Chondrocyte (in vitro differentiated cells): ENCODE results near the gene TENM3. TPM values are rescaled to one million over a fixed set of nuclear protein-coding genes. Genes with fewer than 3 reads are reported as not detected.

Experiments
- DNase-seq: peaks from one replicate; pipeline ENCODE4 v3.0.0; 2021; ENCODE audit warnings: mixed read lengths, low spot score
- H3K27ac Mint-ChIP-seq: one replicate; pipeline ENCODE4 v1.8.0; 2021; ENCODE audit warnings: mild to moderate bottlenecking, moderate library complexity, mixed read lengths; ENCODE audit not compliant: unreplicated experiment
- H3K27me3 Mint-ChIP-seq: 2 replicates; pipeline ENCODE4 v1.8.0; 2021; ENCODE audit warnings: low read depth, mixed read lengths
- H3K36me3 Mint-ChIP-seq: 2 replicates; pipeline ENCODE4 v1.8.0; 2021; ENCODE audit warnings: low read depth, mixed read lengths
- H3K4me1 Mint-ChIP-seq: 2 replicates; pipeline ENCODE4 v1.8.0; 2021; ENCODE audit warnings: low read depth, mild to moderate bottlenecking, mixed read lengths
- H3K4me3 Mint-ChIP-seq: one replicate; pipeline ENCODE4 v1.8.0; 2021; ENCODE audit warnings: mild to moderate bottlenecking, moderate library complexity, mixed read lengths; ENCODE audit not compliant: unreplicated experiment
- H3K9me3 Mint-ChIP-seq: 2 replicates; pipeline ENCODE4 v1.8.0; 2021; ENCODE audit warnings: low read depth, mixed read lengths
- total RNA-seq: library from RNA; stranded (reverse); gene quantifications from 3 replicates; pipeline ENCODE4 v1.2.1, GENCODE V29; 2021
- TF ChIP-seq, protein P1 (sequence below): fragments of 200-600 bp; sonication (generic); IDR thresholded peaks from 2 replicates; pipeline ENCODE4 v1.5.0; 2021; ENCODE audit warnings: antibody characterized with exemption, mild to moderate bottlenecking, moderate library complexity

The TENM3 gene
- total RNA-seq, 1 donor from 2014 or later, result 87.6 TPM

DNA sequence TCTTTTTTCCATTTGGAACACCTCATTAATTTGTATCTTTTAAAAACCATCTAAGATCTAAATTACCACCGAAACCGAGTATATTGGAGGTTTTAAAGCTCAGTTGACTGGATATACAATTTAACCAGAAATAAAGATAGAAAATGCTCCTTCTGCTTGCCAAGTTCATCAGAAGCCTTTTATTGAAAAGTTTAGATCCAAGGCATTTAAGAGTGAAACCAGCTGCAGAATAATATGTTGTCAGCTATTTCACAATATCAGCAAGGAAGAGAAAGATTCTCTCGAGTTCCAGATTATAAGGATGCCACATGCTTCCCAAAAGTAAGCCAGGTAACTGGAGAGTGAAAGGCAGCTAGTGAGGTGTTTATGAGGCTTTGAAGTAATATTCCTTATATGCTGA lies 456.6 kb downstream of the TENM3 start:
- Mint-ChIP-seq H3K27me3 (no peaks in the 10 kb centered on the region), H3K4me1 (no peaks in the 10 kb centered on the region), H3K27ac (no peak overlapping the region), H3K9me3 (no peaks in the 10 kb centered on the region), H3K36me3 (peaks cover 6% of the 10 kb centered on the region), H3K4me3 (no peak overlapping the region)
- TF ChIP-seq, protein P1, sequence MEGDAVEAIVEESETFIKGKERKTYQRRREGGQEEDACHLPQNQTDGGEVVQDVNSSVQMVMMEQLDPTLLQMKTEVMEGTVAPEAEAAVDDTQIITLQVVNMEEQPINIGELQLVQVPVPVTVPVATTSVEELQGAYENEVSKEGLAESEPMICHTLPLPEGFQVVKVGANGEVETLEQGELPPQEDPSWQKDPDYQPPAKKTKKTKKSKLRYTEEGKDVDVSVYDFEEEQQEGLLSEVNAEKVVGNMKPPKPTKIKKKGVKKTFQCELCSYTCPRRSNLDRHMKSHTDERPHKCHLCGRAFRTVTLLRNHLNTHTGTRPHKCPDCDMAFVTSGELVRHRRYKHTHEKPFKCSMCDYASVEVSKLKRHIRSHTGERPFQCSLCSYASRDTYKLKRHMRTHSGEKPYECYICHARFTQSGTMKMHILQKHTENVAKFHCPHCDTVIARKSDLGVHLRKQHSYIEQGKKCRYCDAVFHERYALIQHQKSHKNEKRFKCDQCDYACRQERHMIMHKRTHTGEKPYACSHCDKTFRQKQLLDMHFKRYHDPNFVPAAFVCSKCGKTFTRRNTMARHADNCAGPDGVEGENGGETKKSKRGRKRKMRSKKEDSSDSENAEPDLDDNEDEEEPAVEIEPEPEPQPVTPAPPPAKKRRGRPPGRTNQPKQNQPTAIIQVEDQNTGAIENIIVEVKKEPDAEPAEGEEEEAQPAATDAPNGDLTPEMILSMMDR, result no peak
- no peak for DNase-seq

DNA sequence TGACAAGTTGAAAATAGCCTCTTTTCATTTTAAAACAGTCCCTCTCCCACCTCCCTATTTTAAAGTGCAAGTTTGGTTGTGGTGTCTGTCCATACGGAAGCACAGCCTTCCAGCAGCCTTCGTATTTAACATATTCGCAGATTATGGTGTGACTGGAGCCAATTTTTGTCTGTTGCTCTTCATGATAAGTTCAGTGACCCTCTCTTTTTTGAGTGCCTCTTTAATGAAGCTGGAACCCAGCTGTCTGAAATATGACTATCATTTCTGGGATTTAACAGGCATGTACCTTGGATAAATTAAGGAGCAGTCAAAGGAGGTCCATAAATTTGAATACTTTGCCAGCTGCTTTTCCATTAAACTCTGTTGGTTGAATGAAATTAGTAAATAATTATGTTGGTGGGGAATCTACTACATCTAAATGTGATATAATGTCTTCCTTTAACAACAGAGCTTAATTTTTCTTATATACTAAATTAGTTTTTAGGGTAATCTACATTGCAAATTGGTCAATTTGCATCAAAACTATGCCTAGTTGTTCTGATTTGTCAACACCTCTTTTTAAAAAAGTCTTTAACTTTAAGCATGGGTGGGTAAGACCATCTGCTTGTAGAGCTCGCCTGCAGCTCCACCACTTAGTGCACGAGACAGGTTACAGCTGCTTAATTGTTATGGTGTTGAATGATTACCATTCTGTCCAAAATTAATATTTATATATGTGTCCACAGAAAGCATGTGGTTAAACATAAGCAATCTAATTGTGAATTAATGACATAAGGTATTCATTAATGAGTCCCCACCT lies 457.4 kb downstream of the TENM3 start:
- Mint-ChIP-seq H3K9me3 (no peaks in the 10 kb centered on the region), H3K27ac (no peak overlapping the region), H3K36me3 (peaks cover 5% of the 10 kb centered on the region), H3K27me3 (no peaks in the 10 kb centered on the region), H3K4me3 (no peak overlapping the region), H3K4me1 (no peaks in the 10 kb centered on the region)
- DNase-seq, result no peak
- TF ChIP-seq, protein P1, result no peak

DNA sequence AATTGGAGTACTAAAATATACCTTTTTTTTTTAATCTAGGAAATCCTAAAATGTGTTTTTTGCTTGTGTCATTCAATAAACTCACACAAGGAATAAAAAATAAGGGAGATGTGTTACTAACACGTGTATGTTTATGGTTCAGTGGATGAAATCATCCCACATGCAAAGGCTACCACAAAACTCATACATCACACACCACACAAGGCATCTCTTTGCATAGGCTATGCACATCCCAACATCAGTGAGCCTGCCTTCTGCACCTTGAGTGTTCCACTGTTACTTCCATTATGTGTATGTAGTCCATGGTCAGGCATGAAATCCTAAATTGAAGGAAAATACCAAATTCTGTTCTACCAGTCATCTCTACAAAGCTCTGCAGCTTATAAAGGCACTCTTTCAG lies 460.9 kb downstream of the TENM3 start:
- no peaks in the 10 kb centered on the region for H3K27me3 Mint-ChIP-seq
- no peak overlapping the region for H3K27ac Mint-ChIP-seq
- peaks cover 6% of the 10 kb centered on the region for H3K36me3 Mint-ChIP-seq
- DNase-seq, result no peak
- TF ChIP-seq, protein P1, result no peak
- no peak overlapping the region for H3K4me3 Mint-ChIP-seq
- H3K9me3 Mint-ChIP-seq, result no peaks in the 10 kb centered on the region
- no peaks in the 10 kb centered on the region for H3K4me1 Mint-ChIP-seq

DNA sequence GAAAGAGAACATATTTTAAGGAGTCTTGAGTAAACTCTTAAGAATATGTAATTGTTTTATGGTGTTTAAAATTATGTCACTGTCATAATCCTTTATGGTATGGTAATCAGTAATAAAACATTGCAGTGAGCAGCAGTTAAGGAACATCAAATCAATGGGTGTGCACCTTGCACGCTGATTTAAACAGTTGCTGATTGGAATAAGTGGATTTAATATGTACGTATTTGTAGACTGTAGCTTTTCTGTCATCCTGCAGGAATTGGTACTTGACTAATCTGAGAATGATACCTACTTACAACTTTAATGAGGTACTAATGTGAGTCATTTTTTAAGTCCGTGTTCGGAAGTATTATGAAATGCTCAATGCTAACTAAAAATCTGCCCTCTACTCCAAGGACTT lies 461.7 kb downstream of the TENM3 start:
- Mint-ChIP-seq H3K4me3 (no peak overlapping the region), H3K4me1 (no peaks in the 10 kb centered on the region), H3K9me3 (no peaks in the 10 kb centered on the region), H3K27ac (no peak overlapping the region), H3K27me3 (no peaks in the 10 kb centered on the region), H3K36me3 (peaks cover 6% of the 10 kb centered on the region)
- DNase-seq, result no peak
- TF ChIP-seq, protein P1, result no peak

DNA sequence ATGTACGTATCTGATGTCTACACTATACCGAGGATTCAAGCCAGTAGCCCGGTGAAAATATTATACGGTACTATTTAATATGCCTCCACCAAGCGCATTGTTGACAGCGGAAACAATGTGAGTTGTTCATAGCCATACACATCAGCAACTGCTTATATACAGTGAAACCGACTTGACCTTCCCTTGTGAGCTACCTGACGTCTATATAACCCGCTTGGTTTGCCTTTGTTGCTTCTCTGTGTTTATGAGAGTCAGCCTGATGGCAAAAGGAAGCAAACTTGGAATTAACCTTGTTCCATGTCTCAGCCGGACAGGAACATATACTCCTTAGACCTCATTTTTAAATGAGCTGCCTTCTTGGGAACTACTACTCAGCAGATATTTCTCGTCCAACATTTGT lies 462.2 kb downstream of the TENM3 start:
- Mint-ChIP-seq H3K4me1 (peaks cover under 1% of the 10 kb centered on the region), H3K9me3 (no peaks in the 10 kb centered on the region), H3K36me3 (peaks cover 5% of the 10 kb centered on the region), H3K4me3 (no peak overlapping the region), H3K27me3 (no peaks in the 10 kb centered on the region), H3K27ac (no peak overlapping the region)
- no peak for DNase-seq
- TF ChIP-seq, protein P1, result no peak
